Endothelial cell of umbilical vein (primary cell): ENCODE results near the gene OR13C5.
"Not testable (repeated sequence)": the region's sequence is repeated elsewhere in the genome, so short reads cannot be mapped to it uniquely, and the experiment has no call there.

Experiments
- CTCF ChIP-seq, 2 donors: IDR thresholded peaks; 1 replicate in 1 of 2; 2 replicates in 1 of 2; pipeline ENCODE4 v1.5.1; 2011; ENCODE audit warnings: low read length in 2 of 2, mild to moderate bottlenecking in 2 of 2, moderate library complexity in 2 of 2, control low read depth in 1 of 2, inconsistent platforms in 1 of 2, low read depth in 1 of 2; ENCODE audit not compliant: insufficient read depth in 1 of 2; ENCODE audit errors: extremely low read depth in 1 of 2
- JUN ChIP-seq: IDR thresholded peaks from 2 replicates; pipeline ENCODE4 v1.6.1; 2011; ENCODE audit warnings: borderline replicate concordance, low read depth; ENCODE audit not compliant: insufficient read length, insufficient read depth
- POLR2A ChIP-seq: IDR thresholded peaks from 2 replicates; pipeline ENCODE4 v1.6.1; 2012; ENCODE audit warnings: low read depth, mild to moderate bottlenecking, control low read depth, low read length
- POLR2AphosphoS5 ChIP-seq: IDR thresholded peaks from 2 replicates; pipeline ENCODE4 v1.6.1; 2012; ENCODE audit warnings: low read depth, mild to moderate bottlenecking, control low read depth, low read length, moderate library complexity; ENCODE audit not compliant: insufficient read depth

- not testable (repeated sequence) for TF ChIP-seq POLR2A; CTCF (IDR thresholded peaks at IDR 0.05; ENCODE audit: extremely low read depth in 1 of 2, insufficient read depth in 1 of 2, low read depth in 1 of 2, low read length in 2 of 2); POLR2AphosphoS5; JUN
Measured at GRCh38 chr9:104599313-104599712, at the start of gene OR13C5.
